Muscle of back (tissue), 11 donors: ENCODE data around the gene PPME1. TPM values are rescaled to one million over a fixed set of nuclear protein-coding genes. Genes with fewer than 3 reads are reported as not detected.

Experiments
- DNase-seq, 3 donors: peaks; one replicate each; pipeline versions ENCODE4 v3.0.0 to v3.0.0-alpha.2; 2013
- polyA plus RNA-seq, 10 donors: library from polyadenylated mRNA; unstranded; fragments of 120-200 nt; gene quantifications; one replicate each; pipeline ENCODE4 v1.2.1, GENCODE V29; 2013; ENCODE audit not compliant: insufficient read length in 10 of 10

Gene PPME1
- polyA plus RNA-seq, 10 donors: 35.1 to 54.7 (median 39.1) TPM

DNA sequence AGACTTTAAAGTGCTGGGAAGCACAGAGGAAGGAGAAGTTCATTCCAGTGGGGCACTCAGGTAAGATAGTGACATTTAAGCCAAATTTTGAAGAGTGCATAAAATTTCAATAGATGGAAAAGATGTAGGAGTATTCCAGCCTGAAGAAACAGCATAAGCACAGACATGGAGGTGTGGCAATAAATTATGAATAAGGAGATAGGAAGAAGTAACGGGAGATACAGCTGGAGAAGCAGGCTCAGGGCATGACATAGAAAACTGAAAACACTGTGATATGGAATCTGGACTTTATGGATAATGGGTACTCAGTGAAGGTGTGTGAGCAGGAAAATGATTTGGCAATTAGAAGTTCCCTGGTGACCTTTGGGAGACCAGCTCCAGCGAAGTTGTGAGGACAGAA, 107.0 kb downstream of the PPME1 start:
- DNase-seq: no peak

GRCh38 chr11:74278721-74279161, 107.7 kb downstream of the PPME1 start:
- peak; percentile 64 to 99 (median 69) for DNase-seq

DNA sequence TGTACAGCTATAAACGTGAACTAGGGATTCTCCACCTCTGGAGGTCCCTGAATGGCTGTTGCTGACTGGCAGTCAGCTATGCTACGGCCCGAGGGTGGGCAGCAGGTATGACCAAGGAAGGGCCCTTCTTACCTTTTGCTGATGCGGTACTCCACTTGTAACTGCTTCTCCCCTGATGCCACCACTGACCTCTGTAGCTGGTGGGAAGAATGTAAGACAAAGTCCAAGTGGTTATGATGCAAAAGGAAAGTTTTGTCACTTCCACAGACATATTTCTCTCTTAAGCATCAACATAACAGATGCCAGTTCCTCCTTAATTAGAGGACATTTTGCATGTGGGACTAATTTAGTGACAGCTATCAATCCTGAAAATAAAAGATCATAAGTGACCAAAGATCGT, 108.2 kb downstream of the PPME1 start:
- no peak for DNase-seq

DNA sequence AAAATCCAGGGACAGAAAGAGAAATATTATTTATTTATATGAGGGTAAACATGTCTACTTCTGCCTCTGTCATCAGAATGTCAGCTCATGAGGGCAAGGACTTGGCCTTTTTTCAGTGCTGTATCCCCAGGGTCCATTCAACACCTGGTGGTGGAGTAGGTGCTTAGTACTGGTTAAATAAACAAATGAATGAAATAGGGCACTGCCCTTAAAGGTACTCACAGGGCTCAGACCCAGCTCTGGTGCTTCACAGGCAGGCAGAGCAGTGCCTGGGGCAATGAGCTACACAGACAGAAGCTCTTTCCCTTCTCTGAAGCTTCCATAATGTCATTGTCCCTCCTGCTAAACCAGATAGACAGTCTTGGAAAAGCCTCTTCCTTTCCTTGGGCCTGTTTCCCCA, 109.4 kb downstream of the PPME1 start:
- no peak for DNase-seq

DNA sequence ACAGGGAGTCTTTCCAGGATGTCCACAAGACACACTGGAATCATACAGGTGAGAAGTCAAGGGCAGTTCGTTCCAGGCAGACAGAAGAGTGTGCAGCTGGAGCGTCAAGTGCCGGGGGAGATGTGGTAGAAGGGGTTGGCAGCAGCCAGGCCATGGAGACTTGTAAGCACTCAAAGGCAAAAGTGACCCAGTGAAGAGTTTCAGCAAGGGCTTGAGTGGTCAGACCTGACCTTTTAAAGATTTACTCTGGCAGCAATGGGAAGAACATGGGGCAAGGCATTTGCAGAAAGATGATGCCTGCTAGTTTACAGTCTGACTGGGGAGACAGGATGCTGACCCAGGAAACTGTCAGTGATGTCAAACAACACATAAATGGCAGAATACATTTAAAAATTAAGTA, 111.3 kb downstream of the PPME1 start:
- no peak for DNase-seq

DNA sequence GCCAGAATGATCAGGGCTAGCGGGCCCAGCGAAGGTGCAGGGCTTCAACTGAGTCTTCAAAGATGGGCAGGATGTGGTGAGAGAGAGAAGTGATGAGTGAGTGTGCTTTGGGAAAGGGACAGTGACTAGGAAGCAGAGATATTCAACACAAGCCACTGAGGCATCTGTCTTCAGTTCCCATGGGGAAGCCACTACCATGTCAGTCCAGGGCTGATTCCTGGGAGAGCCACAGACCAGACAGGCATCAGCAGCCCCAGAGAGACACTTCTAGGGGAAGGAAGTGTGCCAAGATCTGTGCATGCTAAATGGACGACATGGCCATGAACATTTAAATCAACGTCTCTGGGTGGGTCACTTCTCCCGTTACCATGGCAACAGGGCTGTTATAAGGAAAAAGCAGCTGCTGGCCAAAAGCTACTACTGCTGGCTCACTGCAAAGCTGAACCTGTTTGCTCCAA, 111.9 kb downstream of the PPME1 start:
- peak in 1 of 3 donors; percentile 36 for DNase-seq

DNA sequence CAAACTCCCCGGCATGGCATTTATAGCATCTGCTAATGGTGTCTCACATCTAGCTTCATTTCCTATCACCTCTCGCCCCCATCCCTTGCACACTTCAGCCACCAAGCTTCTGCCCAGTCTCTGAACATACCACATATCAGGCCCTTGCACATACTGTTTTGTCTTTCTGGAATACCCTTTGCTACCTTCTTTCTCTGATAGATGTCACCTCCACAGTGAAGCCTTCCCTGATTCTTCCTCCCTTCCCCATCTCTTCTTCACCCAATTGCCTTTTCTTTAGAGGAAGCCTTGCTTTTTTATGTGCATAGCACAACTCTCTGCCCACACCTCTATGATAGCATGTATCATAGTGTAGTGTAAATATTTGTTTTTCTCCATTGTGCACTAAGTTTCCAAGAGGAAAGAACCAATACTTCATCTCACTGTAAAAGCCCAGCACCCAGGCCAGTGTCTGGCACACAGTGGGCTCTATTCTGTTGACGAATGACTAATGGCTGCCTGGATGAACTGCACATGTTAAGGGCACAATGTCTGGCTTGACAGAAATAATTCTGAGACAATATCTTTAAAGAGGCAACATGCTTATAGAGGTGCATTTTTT, 112.6 kb downstream of the PPME1 start:
- no peak for DNase-seq

DNA sequence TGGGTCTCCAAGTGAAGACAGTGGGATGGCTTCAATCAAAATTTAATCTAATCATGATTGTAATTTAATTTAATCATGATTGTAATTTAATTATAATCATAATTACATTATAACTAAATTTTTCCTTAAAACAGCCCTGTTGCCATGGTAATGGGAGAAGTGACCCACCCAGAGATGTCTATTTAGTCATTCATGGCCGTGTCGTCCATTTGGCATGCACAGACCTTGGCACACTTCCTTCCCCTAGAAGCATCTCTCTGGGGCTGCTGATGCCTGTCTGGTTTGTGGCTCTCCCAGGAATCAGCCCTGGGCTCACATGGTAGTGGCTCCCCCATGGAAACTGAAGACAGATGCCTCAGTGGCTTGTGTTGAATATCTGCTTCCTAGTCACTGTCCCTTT, 113.4 kb downstream of the PPME1 start:
- no peak for DNase-seq

DNA sequence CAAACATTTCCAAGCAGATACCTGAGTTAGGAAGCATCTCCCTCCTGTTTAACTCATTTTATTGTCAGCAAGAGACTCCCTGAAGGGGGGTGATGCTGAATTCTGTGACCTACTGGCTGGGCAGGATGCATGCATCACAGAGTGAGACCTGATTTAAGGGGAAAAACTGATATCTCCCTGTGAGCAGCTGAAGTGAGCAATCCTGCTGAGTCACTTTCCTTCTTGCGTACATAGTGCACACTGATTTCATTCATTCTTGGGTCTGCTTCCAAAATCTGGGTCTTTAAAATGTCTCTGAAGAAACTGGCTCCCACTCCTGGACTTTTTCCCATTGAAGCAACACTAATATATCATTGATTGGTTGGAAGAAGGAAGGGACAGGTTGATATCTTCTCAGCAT, 117.1 kb downstream of the PPME1 start:
- peak in 1 of 3 donors; percentile 88 for DNase-seq

DNA sequence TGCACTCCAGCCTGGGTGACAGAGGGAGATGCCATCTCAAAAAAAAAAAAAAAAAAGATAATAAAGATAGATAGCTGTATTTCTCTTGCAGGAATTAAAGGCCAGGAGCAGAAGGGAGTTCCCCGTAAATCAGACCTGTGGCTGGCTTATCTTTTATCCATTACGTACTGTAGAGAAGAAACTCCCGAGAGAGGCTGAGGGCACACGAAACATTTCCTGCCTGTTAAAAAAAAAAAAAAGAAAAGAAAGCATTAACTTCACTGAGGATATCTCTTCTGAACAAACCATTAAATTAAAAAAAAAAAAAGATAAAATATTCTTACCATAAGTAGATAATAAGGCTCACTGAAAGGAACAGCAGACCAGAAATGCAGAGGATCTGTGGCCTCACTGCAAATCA, 117.8 kb downstream of the PPME1 start:
- DNase-seq: no peak

DNA sequence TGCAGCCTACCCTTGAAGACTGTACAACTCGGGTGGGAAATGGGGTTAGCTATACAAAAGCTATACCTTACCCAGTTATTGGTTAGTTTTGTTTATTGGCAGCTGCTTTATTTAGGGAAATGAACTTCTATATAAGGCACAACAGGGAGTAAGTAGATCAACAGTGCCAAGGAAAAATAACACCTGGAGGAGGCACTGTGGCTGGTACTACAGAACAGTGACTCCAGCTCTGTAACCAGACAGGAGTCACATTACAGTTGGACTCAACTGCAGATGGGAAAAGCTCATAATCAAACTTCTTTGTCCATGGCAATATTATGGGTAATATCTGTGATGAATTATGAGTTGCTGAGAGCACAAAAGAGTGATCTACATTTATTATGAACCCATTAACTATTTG, 126.4 kb downstream of the PPME1 start:
- no peak for DNase-seq

DNA sequence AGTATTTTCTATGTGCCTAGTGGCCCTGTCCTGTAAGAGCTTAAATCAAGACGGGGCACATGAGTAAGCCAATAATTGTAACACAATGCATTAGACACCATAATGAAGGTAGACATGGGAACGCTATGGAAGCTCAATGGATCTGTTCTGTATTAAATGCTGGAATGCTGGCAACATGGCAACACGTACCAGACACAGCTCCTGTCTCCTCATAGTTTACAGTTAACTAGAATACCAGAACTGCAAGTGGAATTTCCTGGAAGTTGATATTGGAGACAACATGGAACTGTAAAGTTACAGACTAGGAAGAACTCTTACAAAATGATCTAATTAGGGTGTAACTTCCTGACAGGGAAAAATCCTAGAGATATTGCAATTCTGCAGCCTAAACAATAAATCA, 127.9 kb downstream of the PPME1 start:
- DNase-seq: peak in 1 of 3 donors; percentile 20

Other genes starting within 250 kb of the PPME1 start
- gene DNAJB13, start 220.3 kb upstream of the PPME1 start, polyA plus RNA-seq: under 1 TPM in 9 of 10 donors, not detected in 1; 0.15 to 0.95 (median 0.29) TPM
- gene UCP2, start 188.4 kb upstream of the PPME1 start, polyA plus RNA-seq: 100 to 1,000 TPM; 117 to 201 (median 142) TPM
- gene UCP3, start 162.2 kb upstream of the PPME1 start, polyA plus RNA-seq: 1 to 10 TPM; 1.5 to 6.8 (median 2.6) TPM
- 10 to 100 TPM; 14.7 to 25.4 (median 19.3) TPM for gene C2CD3, start 287 bp upstream of the PPME1 start, polyA plus RNA-seq
- gene P4HA3, start 140.4 kb downstream of the PPME1 start, polyA plus RNA-seq: 1 to 10 TPM in 9 of 10 donors, under 1 TPM in 1; 0.88 to 4.1 (median 2.4) TPM
- gene PGM2L1, start 227.1 kb downstream of the PPME1 start, polyA plus RNA-seq: 1 to 10 TPM; 3.0 to 6.7 (median 5.4) TPM